ENCODE measurements around the gene IGSF3.

GRCh38 chr1:116674011-116674531 is 6.5 kb upstream of the IGSF3 start:
- no peak for TF ChIP-seq YY1 (IDR thresholded peaks at IDR 0.05; ENCODE audit: insufficient read depth, insufficient replicate concordance, low read depth, low read length)
- no peak for TF ChIP-seq MAFK (conservative IDR thresholded peaks at IDR 0.05 in 1 of 2, IDR thresholded peaks at IDR 0.05 in 1 of 2; ENCODE audit: low read length in 2 of 2)
- TF ChIP-seq RAD21 (CRISPR knock-in tag; IDR thresholded peaks at IDR 0.05), result no peak
- no peak for TF ChIP-seq RXRB (CRISPR knock-in tag; IDR thresholded peaks at IDR 0.05; ENCODE audit: borderline replicate concordance)
- no peak for TF ChIP-seq KAT7 (CRISPR knock-in tag; IDR thresholded peaks at IDR 0.05; ENCODE audit: borderline replicate concordance)
- no peak for TF ChIP-seq HIVEP1 (CRISPR knock-in tag; IDR thresholded peaks at IDR 0.05)
- no peak for TF ChIP-seq EP300 (IDR thresholded peaks at IDR 0.05; ENCODE audit: low read depth in 2 of 2, low read length in 2 of 2)
- TF ChIP-seq EP300 (CRISPR knock-in tag; IDR thresholded peaks at IDR 0.05; ENCODE audit: borderline replicate concordance), result no peak
- TF ChIP-seq, protein P1, sequence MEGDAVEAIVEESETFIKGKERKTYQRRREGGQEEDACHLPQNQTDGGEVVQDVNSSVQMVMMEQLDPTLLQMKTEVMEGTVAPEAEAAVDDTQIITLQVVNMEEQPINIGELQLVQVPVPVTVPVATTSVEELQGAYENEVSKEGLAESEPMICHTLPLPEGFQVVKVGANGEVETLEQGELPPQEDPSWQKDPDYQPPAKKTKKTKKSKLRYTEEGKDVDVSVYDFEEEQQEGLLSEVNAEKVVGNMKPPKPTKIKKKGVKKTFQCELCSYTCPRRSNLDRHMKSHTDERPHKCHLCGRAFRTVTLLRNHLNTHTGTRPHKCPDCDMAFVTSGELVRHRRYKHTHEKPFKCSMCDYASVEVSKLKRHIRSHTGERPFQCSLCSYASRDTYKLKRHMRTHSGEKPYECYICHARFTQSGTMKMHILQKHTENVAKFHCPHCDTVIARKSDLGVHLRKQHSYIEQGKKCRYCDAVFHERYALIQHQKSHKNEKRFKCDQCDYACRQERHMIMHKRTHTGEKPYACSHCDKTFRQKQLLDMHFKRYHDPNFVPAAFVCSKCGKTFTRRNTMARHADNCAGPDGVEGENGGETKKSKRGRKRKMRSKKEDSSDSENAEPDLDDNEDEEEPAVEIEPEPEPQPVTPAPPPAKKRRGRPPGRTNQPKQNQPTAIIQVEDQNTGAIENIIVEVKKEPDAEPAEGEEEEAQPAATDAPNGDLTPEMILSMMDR (CRISPR knock-in tag; IDR thresholded peaks at IDR 0.05), result no peak
- TF ChIP-seq ZNF792 (CRISPR knock-in tag; IDR thresholded peaks at IDR 0.05), result no peak
- no peak for TF ChIP-seq POLR2AphosphoS5 (IDR thresholded peaks at IDR 0.05; ENCODE audit: low read depth, low read length)
- no peak for TF ChIP-seq GPN1 (CRISPR knock-in tag; IDR thresholded peaks at IDR 0.05; ENCODE audit: borderline replicate concordance)
- TF ChIP-seq ELF3 (CRISPR knock-in tag; IDR thresholded peaks at IDR 0.05), result no peak
